ENCODE data around the gene SYNPO2L. TPM values are rescaled to one million over a fixed set of nuclear protein-coding genes. Genes with fewer than 3 reads are reported as not detected.
"Not testable (repeated sequence)": the region's sequence is repeated elsewhere in the genome, so short reads cannot be mapped to it uniquely, and the experiment has no call there.

SYNPO2L gene
- total RNA-seq, 1 donor from 2014 or later, result not detected

DNA sequence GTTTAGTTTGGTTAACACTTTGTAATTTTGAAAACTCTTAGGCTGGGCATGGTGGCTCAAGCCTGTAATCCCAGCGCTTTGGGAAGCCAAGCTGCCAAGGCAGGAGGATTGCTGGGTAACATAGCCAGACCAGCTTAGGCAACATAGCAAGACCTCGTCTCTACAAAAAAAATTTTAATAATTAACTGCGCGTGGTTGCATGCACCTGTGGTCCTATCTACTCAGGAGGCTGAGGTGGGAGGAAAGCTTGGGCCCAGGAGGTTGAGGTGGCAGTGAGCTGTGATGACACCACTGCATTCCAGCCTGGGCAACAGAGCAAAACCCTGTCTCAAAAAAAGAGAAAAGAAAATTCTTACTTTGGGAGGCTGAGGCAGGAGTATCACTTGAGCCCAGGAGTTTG is 32.8 kb downstream of the SYNPO2L start:
- no peak for DNase-seq (ENCODE audit: low read depth, low spot score)

DNA sequence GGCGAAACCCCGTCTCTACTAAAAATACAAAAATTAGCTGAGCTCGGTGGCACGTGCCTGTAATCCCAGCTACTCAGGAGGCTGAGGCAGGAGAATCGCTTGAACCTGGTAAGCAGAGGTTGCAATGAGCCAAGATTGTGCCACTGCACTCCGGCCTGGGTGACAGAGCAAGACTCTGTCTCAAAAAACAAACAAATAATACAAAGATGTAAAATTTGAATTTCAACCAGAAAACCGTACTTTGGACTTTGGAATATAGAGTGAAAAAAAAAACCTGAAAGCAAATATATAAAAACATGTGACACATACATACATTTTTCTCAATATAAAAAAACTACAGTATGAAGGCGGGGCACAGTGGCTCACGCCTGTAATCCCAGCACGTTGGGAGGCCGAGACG is 34.9 kb downstream of the SYNPO2L start:
- not testable (repeated sequence) for DNase-seq (ENCODE audit: low read depth, low spot score)

DNA sequence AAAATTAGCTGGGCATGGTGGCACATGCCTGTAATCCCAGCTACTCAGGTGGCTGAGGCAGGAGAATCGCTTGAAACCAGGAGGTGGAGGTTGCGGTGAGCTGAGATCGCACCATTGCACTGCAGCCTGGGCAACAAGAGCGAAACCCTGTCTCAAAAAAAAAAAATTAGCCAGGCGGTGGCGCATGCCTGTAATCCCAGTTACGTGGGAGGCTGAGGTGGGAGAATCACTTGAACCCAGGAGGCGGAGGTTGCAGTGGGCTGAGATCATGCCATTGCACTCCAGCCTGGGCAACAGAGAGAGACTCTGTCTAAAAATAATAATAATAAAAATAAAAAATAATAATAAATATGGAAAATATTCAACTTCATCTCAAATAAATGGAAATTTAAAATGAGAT is 38.7 kb downstream of the SYNPO2L start:
- DNase-seq (ENCODE audit: low read depth, low spot score), result not testable (repeated sequence)

DNA sequence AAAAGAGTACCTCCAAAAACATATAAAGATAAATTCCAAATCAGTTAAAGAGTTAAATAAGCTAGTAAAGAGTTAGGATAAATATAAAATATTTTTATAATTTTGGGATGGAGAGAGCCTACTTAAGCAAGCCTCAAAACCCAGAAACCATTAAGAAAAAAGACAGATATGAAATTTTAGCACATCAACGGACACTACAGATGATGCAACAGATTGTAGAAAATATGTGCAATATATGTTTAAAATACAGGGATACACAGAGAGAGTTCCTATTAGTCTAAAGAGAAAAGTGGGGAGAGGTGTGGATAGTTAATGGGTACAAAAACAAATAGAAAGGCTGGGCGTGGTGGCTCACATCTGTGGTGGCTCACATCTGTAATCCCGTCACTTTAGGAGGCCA is 41.1 kb downstream of the SYNPO2L start:
- DNase-seq (ENCODE audit: low read depth, low spot score), result no peak

DNA sequence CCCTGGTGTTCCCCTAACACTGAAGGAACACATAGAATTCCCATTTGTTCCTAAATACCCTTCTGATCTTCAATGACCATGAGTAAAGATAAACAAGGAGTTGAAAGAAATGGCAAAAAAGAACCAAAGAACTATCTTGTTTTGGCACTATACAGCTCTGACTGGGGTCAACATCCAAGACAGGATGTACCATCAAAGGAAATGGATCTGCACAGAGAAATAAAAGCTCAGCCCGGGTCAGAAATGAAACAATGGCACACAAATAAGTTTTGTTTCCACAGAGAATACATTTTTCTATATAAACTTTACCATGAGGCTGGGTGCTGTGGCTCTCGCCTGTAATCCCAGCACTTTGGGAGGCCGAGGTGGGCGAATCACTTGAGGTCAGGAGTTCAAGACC is 46.7 kb downstream of the SYNPO2L start:
- DNase-seq (ENCODE audit: low read depth, low spot score), result no peak

DNA sequence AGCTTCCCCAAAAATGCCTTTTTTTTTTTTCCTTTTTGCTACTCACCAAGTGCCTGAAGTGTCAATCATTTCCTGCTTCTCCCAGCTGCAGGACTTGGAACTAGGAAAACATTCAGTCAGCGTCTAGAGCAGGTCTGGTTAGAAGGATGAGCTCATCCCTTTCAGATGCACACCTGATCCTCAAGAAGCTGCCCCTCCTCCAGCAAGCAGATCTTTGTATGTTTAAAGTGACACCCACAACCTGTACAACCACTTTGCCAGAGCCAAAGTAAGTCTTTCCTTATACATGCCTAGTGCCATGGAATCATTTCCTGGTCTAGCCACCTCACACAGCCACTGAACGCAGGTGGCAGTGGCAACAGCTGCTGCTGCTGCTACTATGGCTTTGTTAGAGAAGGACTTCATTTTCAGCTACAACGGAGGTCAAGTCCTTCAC is 54.3 kb downstream of the SYNPO2L start:
- DNase-seq (ENCODE audit: low read depth, low spot score), result no peak

DNA sequence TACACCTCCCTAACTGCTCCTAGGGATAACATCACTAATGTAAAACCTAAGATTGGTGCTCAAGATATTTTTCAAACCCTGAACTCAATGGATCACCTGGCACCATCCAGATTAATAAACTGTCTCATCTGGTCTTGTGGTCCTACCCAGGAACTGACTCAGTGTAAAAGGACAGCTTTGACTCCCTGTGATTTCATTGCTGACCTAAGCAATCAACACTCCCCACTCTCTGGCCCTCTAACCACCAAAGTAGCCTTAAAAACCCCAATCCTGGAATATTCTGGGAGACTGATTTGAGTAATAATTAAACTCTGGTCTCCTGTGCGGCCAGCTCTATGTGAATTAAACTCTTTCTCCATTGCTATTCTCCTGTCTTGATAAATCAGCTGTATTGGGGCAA is 58.5 kb downstream of the SYNPO2L start:
- no peak for DNase-seq (ENCODE audit: low read depth, low spot score)

Other genes starting within 250 kb of the SYNPO2L start
- gene ANXA7, start 242.0 kb downstream of the SYNPO2L start, total RNA-seq, result 106 and 131 TPM in 2 replicates
- 0.59 and 0.78 TPM in 2 replicates for gene MSS51, start 222.5 kb downstream of the SYNPO2L start, total RNA-seq
- 12.7 and 12.9 TPM in 2 replicates for gene PPP3CB, start 160.0 kb downstream of the SYNPO2L start, total RNA-seq
- gene USP54, start 64.7 kb downstream of the SYNPO2L start, total RNA-seq, result 5.3 and 5.8 TPM in 2 replicates
- gene MYOZ1, start 14.6 kb downstream of the SYNPO2L start, total RNA-seq, result not detected in 2 replicates
- gene AGAP5, start 42.1 kb upstream of the SYNPO2L start, total RNA-seq, result 1.1 and 1.8 TPM in 2 replicates
- gene SEC24C, start 88.3 kb upstream of the SYNPO2L start, total RNA-seq, result 72.5 and 73.7 TPM in 2 replicates
- 30.9 and 31.3 TPM in 2 replicates for gene CHCHD1, start 126.0 kb upstream of the SYNPO2L start, total RNA-seq
- 31.5 and 39.8 TPM in 2 replicates for gene ZSWIM8, start 129.6 kb upstream of the SYNPO2L start, total RNA-seq
- 12.9 and 17.4 TPM in 2 replicates for gene NDST2, start 155.6 kb upstream of the SYNPO2L start, total RNA-seq
- gene CAMK2G, start 218.5 kb upstream of the SYNPO2L start, total RNA-seq, result 31.1 and 31.2 TPM in 2 replicates

Data from pulmonary artery endothelial cell (primary cell).